ENCODE measurements around the gene CPB1.

CPB1 gene

DNA sequence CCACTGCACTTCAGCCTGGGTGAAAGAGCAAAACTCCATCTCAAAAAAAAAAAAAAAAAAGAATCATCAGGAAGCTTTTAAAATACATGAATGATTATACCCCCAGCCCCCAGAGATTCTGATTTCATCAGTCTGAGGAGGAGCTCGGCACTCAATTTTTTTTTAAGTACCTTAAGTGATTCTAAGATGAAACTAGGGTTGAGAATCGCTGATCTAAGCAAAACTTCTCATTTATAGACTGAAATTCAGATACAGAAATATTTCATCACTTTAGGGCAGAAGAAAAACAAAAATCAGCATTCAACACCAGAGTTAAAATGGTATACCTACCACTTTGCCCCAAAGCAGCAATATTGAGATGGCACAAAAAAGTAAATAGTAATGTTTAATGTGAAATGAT, 62.2 kb downstream of the CPB1 start:
- DNase-seq = no peak

DNA sequence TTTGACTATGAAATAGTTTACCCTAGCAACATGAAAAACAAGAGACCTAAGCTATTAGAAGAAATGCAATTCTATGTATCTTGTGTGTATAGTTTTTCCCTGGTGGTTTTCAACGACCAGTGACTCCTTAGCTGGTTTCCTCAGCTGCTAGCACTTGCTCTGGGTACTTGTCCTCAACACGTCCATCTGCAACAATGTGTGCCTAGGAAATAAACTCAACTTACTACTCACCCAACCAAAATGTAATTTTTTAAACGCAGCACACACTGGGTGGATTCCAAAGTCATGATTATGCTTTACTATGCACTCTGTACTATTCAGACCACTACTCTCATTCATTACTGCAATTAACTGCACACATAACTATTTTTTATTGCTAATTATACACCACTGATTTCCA, 68.5 kb downstream of the CPB1 start:
- no peak for DNase-seq

DNA sequence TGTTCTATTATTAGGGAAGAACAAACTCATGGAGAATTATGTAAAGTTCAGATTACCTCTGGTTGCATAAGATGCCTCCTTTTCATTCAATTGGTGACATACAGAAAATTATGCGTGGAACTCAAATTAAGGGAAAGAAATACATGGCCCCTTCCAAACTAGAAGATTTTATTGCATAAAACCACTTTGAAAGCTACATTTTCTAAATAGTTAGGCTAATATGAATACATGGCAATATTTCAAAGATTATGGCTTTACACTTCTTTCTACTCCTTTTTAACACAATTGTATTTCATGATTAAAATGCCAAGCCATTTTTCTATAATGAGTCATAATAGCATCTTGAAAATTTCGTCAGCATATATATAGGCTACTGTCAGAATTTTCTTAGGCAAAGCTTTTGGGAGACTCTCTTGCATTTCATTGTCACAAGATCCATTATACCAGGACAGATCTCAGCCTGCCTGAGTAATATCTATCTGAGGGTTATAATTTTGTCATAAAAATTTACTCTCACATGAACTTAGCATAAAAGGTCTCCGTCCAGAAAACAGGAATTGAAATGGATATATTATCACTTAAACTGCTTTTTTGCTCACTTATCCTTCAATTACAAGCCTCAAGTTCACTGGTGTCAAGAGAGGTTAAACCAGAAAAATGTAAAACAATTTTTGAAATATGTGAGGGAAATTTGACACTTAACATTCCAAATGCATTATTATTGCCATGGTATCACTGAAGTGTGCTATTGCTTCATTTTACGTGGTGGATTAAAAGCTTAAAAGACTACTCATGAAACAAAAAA, 74.6 kb downstream of the CPB1 start:
- no peak for DNase-seq

DNA sequence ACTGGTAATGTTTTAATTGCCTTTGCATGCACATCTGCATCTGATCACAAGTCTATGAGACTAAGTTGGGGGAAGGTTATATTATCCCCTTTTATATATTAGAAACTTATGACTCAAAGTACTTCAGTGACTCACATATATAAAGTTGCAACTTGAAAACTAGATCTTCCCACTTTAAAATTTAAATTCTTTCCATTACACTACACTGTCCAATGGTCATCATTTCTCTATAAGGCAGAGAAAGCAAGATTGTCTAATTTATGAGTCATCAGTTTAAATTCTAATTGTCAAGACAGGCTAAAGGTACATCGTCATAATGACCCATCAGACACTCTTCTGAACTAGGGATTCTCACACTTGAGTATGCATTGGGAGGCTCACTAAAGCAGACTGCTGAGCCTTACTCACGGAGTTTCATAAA, 75.4 kb downstream of the CPB1 start:
- no peak for DNase-seq

DNA sequence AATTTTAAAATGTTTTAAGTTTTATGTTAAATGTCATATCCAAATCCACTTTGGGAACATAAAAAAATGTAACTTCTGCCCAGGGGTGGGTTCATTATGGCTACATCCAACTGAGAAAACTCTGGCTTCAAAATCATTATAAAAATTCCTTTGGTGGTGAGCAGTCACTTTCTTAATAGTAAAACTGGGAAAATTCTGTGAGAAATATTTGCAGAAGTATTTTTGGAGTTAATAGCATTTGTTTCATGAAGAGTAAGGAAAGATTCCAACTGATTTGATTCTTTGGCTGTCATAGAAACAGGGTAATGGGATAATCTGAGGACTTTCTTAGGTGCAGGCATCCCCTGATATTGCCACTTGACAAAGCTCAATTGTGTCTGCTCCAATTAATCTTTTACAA, 76.3 kb downstream of the CPB1 start:
- DNase-seq = no peak

DNA sequence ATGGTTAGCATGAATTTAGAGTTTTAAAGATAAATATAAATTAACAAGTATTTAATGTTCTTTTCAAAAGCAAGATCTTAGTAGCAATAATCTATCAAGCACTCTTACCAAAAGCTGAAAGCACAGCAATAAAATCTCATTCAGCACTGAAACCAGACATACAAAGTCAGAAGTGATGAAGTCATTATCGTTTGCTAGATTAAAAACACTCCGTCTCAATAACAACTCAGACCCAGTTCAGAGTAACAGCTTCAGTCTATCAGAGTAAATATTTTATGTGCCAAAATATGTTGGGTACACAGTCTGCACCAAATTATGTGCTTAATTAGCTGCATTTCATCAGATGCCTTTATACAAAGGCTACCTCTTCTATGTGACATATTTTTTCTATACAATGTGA, 79.1 kb downstream of the CPB1 start:
- no peak for DNase-seq

Data from activated T-cell treated with anti-CD3 and anti-CD28 coated beads, Interleukin-2, amount 50 U/mL, for 1 hour (primary cell).